GM12801 (cell line): Measurements from ENCODE around the gene CCDC187.

Experiments used
- TF ChIP-seq, protein P1 (sequence below): IDR thresholded peaks from one replicate; pipeline ENCODE4 v1.5.1; 2011; ENCODE audit warnings: control low read depth; ENCODE audit not compliant: insufficient read length; ENCODE audit errors: extremely low read depth

Gene CCDC187

DNA sequence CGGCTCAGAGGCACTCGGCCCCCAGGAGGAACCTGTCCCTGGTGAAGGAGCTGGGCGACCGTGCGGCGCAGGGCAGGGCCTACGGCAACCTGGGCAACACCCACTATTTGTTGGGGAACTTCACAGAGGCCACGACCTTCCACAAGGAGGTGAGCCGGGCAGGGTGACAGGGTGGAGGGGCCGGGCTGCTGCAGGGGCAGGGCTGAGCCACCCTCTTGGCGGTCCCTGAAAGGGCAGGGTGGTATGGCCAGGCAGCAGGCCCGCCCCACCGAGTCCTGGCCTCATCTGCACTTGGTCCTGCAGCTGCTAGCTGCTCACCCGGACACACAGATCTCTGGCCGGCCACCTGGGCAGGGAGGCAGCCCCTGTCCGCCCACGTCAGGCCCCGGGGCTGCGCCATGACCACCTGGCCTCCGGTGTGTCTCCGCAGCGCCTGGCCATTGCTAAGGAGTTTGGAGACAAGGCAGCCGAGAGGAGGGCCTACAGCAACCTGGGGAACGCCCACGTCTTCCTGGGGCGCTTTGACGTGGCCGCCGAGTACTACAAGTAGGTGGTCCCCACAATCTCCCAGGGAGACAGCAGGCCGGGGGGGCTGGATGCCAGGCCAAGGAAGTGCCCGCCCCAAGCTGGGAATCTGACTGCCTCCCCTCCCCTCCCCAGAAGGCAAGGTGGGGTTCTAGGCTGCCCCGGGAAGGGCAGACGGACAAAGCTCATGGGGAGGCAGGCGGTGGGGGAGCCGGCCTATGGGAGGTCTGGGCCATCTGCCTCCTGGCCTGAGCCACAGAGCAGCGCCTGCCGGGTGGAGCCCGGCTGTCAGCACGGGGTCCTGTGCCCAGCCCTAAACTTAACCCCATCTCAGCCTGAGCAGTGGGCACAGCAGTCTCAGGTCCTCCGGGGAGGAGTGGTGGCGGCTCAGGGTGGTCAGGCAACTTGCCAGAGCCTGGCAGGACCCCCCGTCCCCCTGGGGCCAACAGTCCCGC, 33.8 kb upstream of the CCDC187 start:
- TF ChIP-seq, protein P1, sequence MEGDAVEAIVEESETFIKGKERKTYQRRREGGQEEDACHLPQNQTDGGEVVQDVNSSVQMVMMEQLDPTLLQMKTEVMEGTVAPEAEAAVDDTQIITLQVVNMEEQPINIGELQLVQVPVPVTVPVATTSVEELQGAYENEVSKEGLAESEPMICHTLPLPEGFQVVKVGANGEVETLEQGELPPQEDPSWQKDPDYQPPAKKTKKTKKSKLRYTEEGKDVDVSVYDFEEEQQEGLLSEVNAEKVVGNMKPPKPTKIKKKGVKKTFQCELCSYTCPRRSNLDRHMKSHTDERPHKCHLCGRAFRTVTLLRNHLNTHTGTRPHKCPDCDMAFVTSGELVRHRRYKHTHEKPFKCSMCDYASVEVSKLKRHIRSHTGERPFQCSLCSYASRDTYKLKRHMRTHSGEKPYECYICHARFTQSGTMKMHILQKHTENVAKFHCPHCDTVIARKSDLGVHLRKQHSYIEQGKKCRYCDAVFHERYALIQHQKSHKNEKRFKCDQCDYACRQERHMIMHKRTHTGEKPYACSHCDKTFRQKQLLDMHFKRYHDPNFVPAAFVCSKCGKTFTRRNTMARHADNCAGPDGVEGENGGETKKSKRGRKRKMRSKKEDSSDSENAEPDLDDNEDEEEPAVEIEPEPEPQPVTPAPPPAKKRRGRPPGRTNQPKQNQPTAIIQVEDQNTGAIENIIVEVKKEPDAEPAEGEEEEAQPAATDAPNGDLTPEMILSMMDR, result no peak

DNA sequence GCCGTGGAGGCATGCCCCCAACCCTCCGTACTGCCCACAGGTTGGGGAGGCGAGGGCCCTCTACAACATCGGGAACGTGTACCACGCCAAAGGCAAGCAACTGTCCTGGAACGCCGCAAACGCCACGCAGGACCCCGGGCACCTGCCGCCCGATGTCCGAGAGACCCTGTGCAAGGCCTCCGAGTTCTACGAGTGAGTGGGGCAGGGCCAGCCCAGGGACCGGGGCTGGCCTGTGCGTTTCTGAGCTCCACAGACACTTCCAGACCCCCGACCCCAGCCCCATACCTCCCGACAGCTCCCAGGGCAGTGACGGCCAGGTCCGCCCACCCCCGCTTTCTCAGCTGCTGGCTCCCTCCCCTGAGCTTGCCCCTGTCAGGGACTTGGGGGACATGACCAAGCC, 33.0 kb upstream of the CCDC187 start:
- TF ChIP-seq, protein P1, result no peak

GRCh38 chr9:136336156-136336870, 32.4 kb upstream of the CCDC187 start:
- TF ChIP-seq, protein P1, result no peak

GRCh38 chr9:136335296-136336155, 31.6 kb upstream of the CCDC187 start:
- TF ChIP-seq, protein P1, result no peak

GRCh38 chr9:136334541-136334940, 30.6 kb upstream of the CCDC187 start:
- TF ChIP-seq, protein P1, result no peak

- TF ChIP-seq, protein P1, result no peak
Measured at GRCh38 chr9:136333486-136333885, 29.6 kb upstream of the CCDC187 start.

DNA sequence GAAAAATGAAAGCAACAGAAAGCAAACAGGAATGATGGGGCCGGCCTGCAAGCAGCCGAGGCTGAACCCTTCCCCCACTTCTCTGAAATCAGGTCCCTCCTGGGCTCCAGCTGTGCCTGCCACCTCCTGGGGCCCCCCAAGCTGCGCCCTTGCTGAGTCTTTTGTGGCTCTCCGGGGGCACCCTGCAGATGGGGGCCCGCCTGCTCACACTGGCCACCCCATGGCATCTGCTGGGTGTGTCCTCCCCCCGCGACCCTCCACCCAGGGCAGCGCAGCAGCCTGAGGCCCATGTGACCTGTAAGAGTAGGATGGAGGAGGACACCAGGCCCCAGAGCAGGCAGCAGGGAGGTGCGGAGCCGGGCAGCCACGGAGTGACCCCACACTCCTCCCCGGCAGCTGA, 29.2 kb upstream of the CCDC187 start:
- TF ChIP-seq, protein P1, result no peak
